ENCODE data around the gene GAA.
"Not testable (repeated sequence)": the region's sequence is repeated elsewhere in the genome, so short reads cannot be mapped to it uniquely, and the experiment has no call there.

The GAA gene

DNA sequence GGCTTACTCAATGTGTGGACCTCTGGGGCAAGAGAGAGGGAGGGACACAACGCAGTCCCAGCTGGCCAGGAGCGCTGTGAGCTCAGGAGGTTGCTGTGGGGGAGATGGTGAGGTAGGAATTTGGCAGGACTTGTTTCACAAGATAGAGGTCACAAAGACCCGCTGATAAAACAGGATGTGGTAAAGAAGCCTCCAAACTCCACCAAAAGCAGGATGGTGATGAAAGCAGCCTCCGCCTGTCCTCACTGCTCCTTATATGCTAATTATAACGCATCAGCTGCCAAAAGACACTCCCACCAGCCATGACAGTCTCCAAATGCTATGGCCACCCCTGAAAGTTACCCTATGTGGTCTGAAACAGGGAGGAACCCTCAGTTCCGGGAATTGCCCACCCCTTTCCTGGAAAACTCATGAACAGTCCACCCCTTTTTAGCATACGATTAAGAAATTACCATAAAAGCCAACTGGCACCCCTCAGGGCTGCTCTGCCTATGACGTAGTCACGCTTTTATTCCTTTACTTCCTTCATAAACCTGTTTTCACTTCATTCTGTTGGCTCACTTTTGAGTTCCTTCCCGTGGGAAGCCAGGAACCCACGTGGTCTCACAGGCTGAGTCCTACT lies 50.8 kb downstream of the GAA start:
- DNase-seq (ENCODE audit: low read depth), result no peak

DNA sequence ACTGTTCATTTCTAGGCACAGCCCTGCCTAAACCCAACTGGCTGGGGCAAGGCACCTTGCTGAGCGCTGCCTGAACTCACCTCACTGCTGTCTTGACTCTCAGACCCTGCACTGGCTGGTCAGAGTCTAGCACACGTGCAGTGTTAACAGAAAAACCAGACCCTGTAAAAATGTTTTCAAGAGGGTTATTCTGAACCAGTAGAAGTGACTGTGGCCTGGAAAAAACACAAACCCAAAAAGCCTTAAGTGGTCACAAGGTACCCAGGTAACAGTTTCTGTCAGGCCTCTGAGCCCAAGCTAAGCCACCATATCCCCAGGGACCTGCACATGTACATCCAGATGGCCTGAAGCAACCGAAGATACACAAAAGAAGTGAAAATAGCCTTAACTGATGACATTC lies 51.6 kb downstream of the GAA start:
- H3K4me3 ChIP-seq (ENCODE audit: low read depth, low read length), result no peak overlapping the region
- DNase-seq (ENCODE audit: low read depth), result no peak
- TF ChIP-seq, protein P1, sequence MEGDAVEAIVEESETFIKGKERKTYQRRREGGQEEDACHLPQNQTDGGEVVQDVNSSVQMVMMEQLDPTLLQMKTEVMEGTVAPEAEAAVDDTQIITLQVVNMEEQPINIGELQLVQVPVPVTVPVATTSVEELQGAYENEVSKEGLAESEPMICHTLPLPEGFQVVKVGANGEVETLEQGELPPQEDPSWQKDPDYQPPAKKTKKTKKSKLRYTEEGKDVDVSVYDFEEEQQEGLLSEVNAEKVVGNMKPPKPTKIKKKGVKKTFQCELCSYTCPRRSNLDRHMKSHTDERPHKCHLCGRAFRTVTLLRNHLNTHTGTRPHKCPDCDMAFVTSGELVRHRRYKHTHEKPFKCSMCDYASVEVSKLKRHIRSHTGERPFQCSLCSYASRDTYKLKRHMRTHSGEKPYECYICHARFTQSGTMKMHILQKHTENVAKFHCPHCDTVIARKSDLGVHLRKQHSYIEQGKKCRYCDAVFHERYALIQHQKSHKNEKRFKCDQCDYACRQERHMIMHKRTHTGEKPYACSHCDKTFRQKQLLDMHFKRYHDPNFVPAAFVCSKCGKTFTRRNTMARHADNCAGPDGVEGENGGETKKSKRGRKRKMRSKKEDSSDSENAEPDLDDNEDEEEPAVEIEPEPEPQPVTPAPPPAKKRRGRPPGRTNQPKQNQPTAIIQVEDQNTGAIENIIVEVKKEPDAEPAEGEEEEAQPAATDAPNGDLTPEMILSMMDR (IDR thresholded peaks at IDR 0.05; ENCODE audit: control insufficient read depth, extremely low read depth, insufficient read depth), result no peak

More for the DNA sequence above, 50.8 kb downstream of the GAA start:
- H3K4me3 ChIP-seq (ENCODE audit: low read depth, low read length), result no peak overlapping the region
- TF ChIP-seq, protein P1 (IDR thresholded peaks at IDR 0.05; ENCODE audit: control insufficient read depth, extremely low read depth, insufficient read depth), result no peak

DNA sequence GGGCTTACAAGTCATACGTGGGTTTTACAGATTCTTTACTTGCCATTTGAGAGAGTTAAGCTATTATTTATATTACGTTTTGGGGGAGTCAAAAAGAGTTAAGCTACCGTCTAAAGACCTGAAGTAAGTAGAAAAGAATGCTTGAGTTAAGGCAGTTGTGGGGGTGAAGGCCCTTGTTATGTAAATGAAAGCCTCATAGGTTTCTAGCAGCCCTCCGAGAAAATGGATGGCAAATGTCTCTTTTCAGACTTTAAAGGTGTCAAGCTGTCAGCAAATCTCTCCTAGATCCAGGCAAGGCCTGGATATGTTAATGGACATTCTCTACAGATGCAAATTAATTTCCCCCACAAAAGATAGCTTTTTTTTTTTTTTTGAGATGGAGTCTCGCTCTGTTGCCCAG lies 52.8 kb downstream of the GAA start:
- TF ChIP-seq, protein P1 (IDR thresholded peaks at IDR 0.05; ENCODE audit: control insufficient read depth, extremely low read depth, insufficient read depth), result no peak
- no peak for DNase-seq (ENCODE audit: low read depth)
- no peak overlapping the region for H3K4me3 ChIP-seq (ENCODE audit: low read depth, low read length)

DNA sequence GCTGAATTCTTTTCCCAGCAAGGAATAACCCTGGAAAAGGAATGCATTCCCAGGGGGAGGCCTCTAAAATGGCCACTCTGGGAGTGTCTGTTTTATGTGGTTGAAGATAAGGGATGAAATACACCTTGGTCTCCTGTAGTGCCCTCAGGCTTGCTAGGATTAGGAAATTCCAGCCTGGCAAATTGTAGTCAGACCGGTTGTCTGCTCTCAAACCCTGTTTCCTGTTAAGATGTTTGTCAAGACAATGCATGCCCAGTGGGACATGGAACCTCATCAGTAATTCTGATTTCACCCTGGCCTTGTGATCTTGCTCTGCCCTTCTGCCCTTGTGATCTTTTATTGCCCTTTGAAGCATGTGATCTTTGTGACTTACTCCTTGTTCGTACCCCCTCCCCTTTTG lies 54.2 kb downstream of the GAA start:
- DNase-seq (ENCODE audit: low read depth); H3K4me3 ChIP-seq (ENCODE audit: low read depth, low read length): not testable (repeated sequence)

DNA sequence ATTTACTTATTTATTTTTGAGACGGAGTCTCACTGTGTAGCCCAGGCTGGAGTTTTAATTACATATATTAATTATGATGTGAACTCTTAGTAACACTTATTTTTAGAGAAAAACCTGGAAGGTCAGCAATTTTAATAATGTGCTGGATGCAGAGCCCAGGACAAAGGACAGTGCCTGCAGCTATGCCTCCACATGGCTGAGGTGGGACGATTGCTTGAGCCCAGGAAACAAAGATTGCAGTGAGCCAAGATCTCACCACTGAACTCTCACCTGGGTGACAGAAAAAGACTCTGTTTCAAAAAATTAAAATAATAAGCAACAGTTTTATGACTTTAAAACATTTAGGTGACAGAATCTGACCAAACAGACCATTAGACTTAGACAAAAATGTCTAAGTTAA lies 57.5 kb downstream of the GAA start:
- DNase-seq (ENCODE audit: low read depth), result no peak
- TF ChIP-seq, protein P1 (IDR thresholded peaks at IDR 0.05; ENCODE audit: control insufficient read depth, extremely low read depth, insufficient read depth), result no peak
- H3K4me3 ChIP-seq (ENCODE audit: low read depth, low read length), result no peak overlapping the region

DNA sequence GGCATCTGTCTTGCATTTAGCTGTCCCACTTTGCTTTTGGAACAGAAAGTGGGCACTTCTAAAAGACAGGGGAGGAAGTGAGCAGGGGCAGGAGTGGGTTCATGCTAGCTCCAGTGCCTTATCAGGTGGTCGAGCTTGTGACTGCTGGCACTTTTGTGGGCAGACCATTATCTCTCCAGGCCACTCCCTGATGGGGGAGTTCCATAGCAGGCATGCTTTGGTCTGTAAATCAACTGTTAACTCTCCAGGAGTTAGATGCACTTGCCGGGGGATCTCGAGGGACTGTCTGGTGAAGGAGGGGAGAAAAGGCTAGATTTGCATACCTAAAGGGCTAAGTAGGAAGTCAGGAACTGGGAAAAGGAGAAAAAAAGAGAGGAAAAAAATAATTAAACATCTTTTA lies 59.2 kb downstream of the GAA start:
- DNase-seq (ENCODE audit: low read depth), result no peak
- TF ChIP-seq, protein P1 (IDR thresholded peaks at IDR 0.05; ENCODE audit: control insufficient read depth, extremely low read depth, insufficient read depth), result no peak
- no peak overlapping the region for H3K4me3 ChIP-seq (ENCODE audit: low read depth, low read length)

DNA sequence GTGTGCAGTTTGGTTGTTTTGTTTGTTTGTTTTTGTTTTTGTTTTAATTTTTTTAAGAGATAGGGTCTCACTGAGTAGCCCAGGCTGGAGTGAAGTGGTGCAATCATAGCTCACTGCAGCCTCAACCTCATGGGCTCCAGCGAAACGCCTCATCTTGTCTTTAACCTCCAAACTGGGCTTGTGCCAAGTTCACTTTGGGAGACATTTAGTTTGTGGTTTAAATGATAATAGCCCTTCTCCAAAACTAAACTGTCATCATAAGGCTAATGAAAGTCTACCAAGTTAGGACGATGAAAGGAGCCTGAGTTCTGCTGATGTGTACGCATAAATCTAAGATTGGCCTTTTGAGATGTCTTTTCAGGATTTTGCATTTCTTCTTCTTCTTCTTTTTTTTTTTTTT lies 62.0 kb downstream of the GAA start:
- no peak overlapping the region for H3K4me3 ChIP-seq (ENCODE audit: low read depth, low read length)
- TF ChIP-seq, protein P1 (IDR thresholded peaks at IDR 0.05; ENCODE audit: control insufficient read depth, extremely low read depth, insufficient read depth), result no peak
- no peak for DNase-seq (ENCODE audit: low read depth)

All from LNCaP clone FGC (cell line).